ENCODE results near the gene CDYL2.

GRCh38 chr16:80846275-80846674 is 41.9 kb upstream of the CDYL2 start:
- no peak for TF ChIP-seq CTCF (IDR thresholded peaks at IDR 0.05; ENCODE audit: poor library complexity, severe bottlenecking)
- TF ChIP-seq TAF1 (IDR thresholded peaks at IDR 0.05; ENCODE audit: low read depth): no peak
